Left lung (tissue), 10 donors: ENCODE data around the gene UNC13A. TPM values are rescaled to one million over a fixed set of nuclear protein-coding genes. Genes with fewer than 3 reads are reported as not detected.

Experiments used
- ATAC-seq: fragments of 200-7000 bp; cut with Tn5 transposase; one replicate; pipeline ENCODE4 v1.9.1; 2020; ENCODE audit warnings: moderate library complexity
- DNase-seq, 4 donors: peaks; one replicate each; pipeline ENCODE4 v3.0.0-alpha.2; 2013 to 2020
- H3K27ac ChIP-seq, 2 donors: fragments of 200-600 bp; sonication (generic) in 1 of 2; one replicate each; pipeline versions ENCODE4 v1.5.0 to v1.8.0; 2020 to 2021
- H3K27me3 ChIP-seq, 2 donors: fragments of 200-600 bp; sonication (generic) in 1 of 2; one replicate each; pipeline versions ENCODE4 v1.5.0 to v1.8.0; 2020 to 2021
- H3K36me3 ChIP-seq, 2 donors: fragments of 200-600 bp; sonication (generic) in 1 of 2; one replicate each; pipeline versions ENCODE4 v1.5.0 to v1.8.0; 2020 to 2021
- H3K4me1 ChIP-seq, 2 donors: fragments of 200-600 bp; one replicate each; pipeline ENCODE4 v1.8.0; 2021
- H3K4me3 ChIP-seq, 2 donors: fragments of 200-600 bp; sonication (generic) in 1 of 2; one replicate each; pipeline versions ENCODE4 v1.5.0 to v1.8.0; 2020 to 2021; ENCODE audit warnings: mild to moderate bottlenecking in 1 of 2
- H3K9me3 ChIP-seq, 2 donors: fragments of 200-600 bp; sonication (generic) in 1 of 2; one replicate each; pipeline versions ENCODE4 v1.5.0 to v1.8.0; 2020 to 2021
- intact Hi-C, 2 donors: fragments of 100-400 bp; cut with DNase I; formaldehyde crosslinking; loops; one replicate each; pipeline versions ENCODE4 v1.11.2 to v1.14.2; 2022
- polyA plus RNA-seq, 6 donors: library from polyadenylated mRNA; unstranded; fragments of 120-200 nt; gene quantifications; one replicate each; pipeline ENCODE4 v1.2.1, GENCODE V29; 2013; ENCODE audit not compliant: insufficient read length in 6 of 6
- total RNA-seq, 2 donors: library from RNA; stranded (reverse); fragmentation: NEBNext Ultra II Directional; extraction: Animal tissue kit (Norgen Biotek cat#: 25700); gene quantifications; one replicate each; pipeline ENCODE4 v1.2.1, GENCODE V29; 2021
- TF ChIP-seq, protein P1 (sequence below), 2 donors: fragments of 200-600 bp; sonication (generic) in 1 of 2; IDR thresholded peaks; one replicate each; pipeline versions ENCODE4 v1.5.0 to v1.8.0; 2021; ENCODE audit warnings: antibody characterized with exemption in 2 of 2
- donor health status: DM: no; HTN: yes; CAD: no.
- donor health status: DM: no; HTN: no; CAD: no.

Gene UNC13A
- total and polyA plus RNA-seq, 8 donors: 0.15 to 0.98 (median 0.56) TPM

GRCh38 chr19:17605761-17606589, 82.2 kb downstream of the UNC13A start:
- DNase-seq: peak; percentile 33 to 93 (median 76)
- intact Hi-C loops: no loop called here
- Histone ChIP-seq H3K4me1 (peaks cover 6 to 13% of the 10 kb centered on the region in 2 donors), H3K36me3 (no peaks in the 10 kb centered on the region), H3K27me3 (peaks cover 0 to 49% of the 10 kb centered on the region in 2 donors), H3K4me3 (peak overlapping the region; percentile 33 to 48), H3K9me3 (no peaks in the 10 kb centered on the region), H3K27ac (peak overlapping the region in 1 of 2 donors; percentile 81)
- TF ChIP-seq, protein P1, sequence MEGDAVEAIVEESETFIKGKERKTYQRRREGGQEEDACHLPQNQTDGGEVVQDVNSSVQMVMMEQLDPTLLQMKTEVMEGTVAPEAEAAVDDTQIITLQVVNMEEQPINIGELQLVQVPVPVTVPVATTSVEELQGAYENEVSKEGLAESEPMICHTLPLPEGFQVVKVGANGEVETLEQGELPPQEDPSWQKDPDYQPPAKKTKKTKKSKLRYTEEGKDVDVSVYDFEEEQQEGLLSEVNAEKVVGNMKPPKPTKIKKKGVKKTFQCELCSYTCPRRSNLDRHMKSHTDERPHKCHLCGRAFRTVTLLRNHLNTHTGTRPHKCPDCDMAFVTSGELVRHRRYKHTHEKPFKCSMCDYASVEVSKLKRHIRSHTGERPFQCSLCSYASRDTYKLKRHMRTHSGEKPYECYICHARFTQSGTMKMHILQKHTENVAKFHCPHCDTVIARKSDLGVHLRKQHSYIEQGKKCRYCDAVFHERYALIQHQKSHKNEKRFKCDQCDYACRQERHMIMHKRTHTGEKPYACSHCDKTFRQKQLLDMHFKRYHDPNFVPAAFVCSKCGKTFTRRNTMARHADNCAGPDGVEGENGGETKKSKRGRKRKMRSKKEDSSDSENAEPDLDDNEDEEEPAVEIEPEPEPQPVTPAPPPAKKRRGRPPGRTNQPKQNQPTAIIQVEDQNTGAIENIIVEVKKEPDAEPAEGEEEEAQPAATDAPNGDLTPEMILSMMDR (IDR thresholded peaks at IDR 0.05): peak; percentile 33 to 48
- ATAC-seq: peak; percentile 84

DNA sequence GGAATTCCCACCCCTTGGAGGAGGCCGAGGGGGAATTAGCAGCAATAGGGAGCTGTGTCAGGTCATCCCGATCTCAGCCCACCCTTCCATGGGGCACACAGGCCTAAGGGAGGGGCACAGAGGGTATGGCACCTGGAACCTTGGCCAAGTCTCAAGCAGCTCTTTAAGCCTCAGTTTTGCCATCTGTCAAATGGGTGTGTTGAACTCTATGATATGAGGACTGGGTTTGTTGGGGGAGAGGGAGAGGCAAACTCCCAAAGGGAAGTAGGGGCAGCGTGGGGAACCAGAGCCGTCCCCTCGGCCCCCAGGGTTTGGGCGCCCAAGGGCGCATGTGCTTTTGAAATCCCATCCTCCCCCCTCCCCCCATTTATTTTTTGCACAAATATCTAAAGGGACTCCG, 83.0 kb downstream of the UNC13A start:
- H3K27ac ChIP-seq: no peak overlapping the region
- DNase-seq (no peak), ATAC-seq (no peak)
- TF ChIP-seq, protein P1 (IDR thresholded peaks at IDR 0.05): no peak
- peaks cover 0 to 54% of the 10 kb centered on the region in 2 donors for H3K27me3 ChIP-seq
- H3K36me3 ChIP-seq: no peaks in the 10 kb centered on the region
- peaks cover 6 to 13% of the 10 kb centered on the region in 2 donors for H3K4me1 ChIP-seq
- no peak overlapping the region for H3K4me3 ChIP-seq
- intact Hi-C loops: no loop called here
- H3K9me3 ChIP-seq: no peaks in the 10 kb centered on the region

DNA sequence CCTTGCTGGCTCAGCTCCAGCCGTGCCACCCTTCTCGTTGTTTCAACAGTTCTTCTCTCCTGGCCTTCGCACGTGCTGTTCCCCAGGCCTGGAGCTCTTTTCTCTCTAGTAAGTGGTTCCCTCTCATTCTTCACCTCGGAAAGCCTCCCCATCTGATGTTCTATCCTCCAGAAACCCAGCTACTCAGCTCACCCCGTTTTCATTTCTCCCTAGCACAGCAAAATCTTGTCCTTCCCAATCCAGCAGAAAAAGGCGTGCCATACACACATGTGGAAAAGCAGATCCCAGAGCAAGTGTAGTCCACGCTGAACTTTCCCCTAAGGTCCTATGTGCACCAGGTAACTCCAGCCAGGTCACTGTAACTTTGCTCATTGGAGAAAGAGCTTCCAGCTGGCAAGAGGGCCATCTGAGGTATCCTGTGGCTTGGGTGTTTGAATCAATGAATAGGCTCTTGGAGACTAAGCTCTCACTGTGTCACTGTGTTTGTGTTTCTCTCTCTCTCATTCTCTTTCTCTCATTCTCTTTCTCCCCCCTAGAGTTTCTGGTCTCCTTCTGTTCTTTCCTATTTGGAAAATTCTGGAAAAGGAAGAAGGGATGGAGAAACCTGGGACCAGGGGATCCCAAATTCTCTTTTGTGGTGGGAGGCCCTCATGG, 83.7 kb downstream of the UNC13A start:
- intact Hi-C loops: no loop called here
- Histone ChIP-seq H3K4me1 (peaks cover 6 to 13% of the 10 kb centered on the region in 2 donors), H3K36me3 (no peaks in the 10 kb centered on the region), H3K4me3 (no peak overlapping the region), H3K27me3 (peaks cover 0 to 54% of the 10 kb centered on the region in 2 donors), H3K9me3 (no peaks in the 10 kb centered on the region), H3K27ac (no peak overlapping the region)
- TF ChIP-seq, protein P1 (IDR thresholded peaks at IDR 0.05): no peak
- DNase-seq (no peak), ATAC-seq (no peak)

DNA sequence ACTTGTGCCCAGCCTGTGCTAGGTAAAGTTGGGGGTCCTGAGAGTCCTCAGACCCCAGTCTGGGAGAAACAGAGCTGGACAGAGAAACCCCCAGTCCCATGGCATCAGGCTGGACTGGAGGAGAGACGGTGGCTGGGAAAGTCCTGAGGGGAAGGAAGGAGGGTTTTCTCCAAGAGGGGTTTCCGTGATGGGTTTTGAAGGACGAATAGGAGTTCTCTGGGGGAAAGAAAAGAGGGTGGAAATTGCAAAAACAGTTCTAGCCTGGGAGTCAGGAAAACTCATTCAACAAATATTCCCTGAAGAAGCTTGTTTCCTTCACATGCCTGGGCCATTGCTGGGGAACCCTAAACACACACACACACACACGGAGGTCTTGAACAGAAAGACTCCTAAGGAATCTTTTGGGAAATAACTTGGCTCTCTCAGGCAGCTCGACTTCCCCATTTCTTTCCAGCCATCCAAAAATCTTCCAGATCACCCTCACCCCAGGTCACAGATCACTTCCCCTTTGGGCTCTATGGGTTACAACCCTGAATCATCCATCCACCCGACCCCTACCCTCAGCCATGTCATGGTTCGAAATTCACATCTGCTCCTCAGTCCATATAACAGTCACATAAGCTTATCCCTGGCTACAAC, 85.2 kb downstream of the UNC13A start:
- TF ChIP-seq, protein P1 (IDR thresholded peaks at IDR 0.05): no peak
- DNase-seq (no peak), ATAC-seq (no peak)
- peaks cover 0 to 54% of the 10 kb centered on the region in 2 donors for H3K27me3 ChIP-seq
- H3K4me1 ChIP-seq: peaks cover 6 to 13% of the 10 kb centered on the region in 2 donors
- no peaks in the 10 kb centered on the region for H3K9me3 ChIP-seq
- H3K4me3 ChIP-seq: no peak overlapping the region
- H3K36me3 ChIP-seq: no peaks in the 10 kb centered on the region
- intact Hi-C loops: no loop called here
- no peak overlapping the region for H3K27ac ChIP-seq

DNA sequence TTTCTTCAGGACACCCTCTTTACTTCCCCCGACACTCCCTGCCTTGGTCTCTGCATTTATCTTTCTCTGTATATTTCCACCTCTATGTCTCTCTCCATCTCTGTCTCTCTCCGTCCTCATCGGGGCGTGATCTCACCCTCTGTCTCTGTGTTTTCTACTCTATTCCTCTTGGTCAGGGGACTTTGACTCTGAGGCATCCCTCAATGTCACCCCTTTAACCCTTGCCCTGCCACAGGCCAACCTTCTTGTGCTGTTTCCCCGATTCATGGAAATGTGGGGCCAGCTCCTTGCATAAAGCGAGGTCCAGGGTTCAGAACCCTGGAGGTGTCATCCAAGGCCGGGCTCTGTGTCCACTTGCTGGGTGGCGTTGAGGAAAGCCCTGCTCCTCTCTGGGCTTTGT, 85.9 kb downstream of the UNC13A start:
- Histone ChIP-seq H3K9me3 (no peaks in the 10 kb centered on the region), H3K4me1 (peaks cover 6 to 13% of the 10 kb centered on the region in 2 donors), H3K27me3 (peaks cover 0 to 54% of the 10 kb centered on the region in 2 donors), H3K36me3 (no peaks in the 10 kb centered on the region), H3K27ac (no peak overlapping the region), H3K4me3 (no peak overlapping the region)
- TF ChIP-seq, protein P1 (IDR thresholded peaks at IDR 0.05): no peak
- no peak for DNase-seq
- intact Hi-C loops: no loop called here
- no peak for ATAC-seq
